ENCODE measurements around the gene PDCL2.

GRCh38 chr4:55609393-55609866, 17.4 kb upstream of the PDCL2 start:
- TF ChIP-seq CEBPB (IDR thresholded peaks at IDR 0.05; ENCODE audit: low read depth, low read length) (no peak), SIN3A (conservative IDR thresholded peaks at IDR 0.05 in 1 of 2, IDR thresholded peaks at IDR 0.05 in 1 of 2; ENCODE audit: low read depth in 1 of 2, low read length in 2 of 2) (no peak), CTCF (IDR thresholded peaks at IDR 0.05; ENCODE audit: control extremely low read depth in 1 of 3, insufficient read depth in 1 of 3, low read depth in 1 of 3, low read length in 3 of 3) (no peak), CBX5 (IDR thresholded peaks at IDR 0.05; ENCODE audit: low read depth, low read length) (no peak), SP1 (IDR thresholded peaks at IDR 0.05; ENCODE audit: low read depth, low read length) (no peak), HDAC6 (IDR thresholded peaks at IDR 0.05; ENCODE audit: low read depth, low read length) (no peak)

Measured in H1 (cell line).